Endothelial cell of umbilical vein (primary cell): ENCODE measurements around the gene SEMA3A. TPM values are rescaled to one million over a fixed set of nuclear protein-coding genes. Genes with fewer than 3 reads are reported as not detected.

ENCODE experiments used
- BruUV-seq: library from RNA; stranded (reverse); fragments of 400-500 nt; replicated peaks from 2 replicates; lab custom pipeline; 2021; lab: Mats Ljungman, UMichigan
- CTCF ChIA-PET: fragments of 300-600, 350-600 bp; sonication (Branson Sonifier 250); formaldehyde crosslinking; loops from one replicate; lab custom pipeline; 2021; ENCODE audit warnings: antibody characterized with exemption, inconsistent platforms; lab: Charles Lee
- POLR2A ChIA-PET: fragments of 300-600, 350-600 bp; sonication (Branson Sonifier 250); formaldehyde crosslinking; loops from one replicate; lab custom pipeline; 2021; ENCODE audit warnings: antibody characterized with exemption, inconsistent platforms; lab: Charles Lee
- DNase-seq: peaks from one replicate; pipeline ENCODE4 v3.0.0-alpha.2; 2011; ENCODE audit warnings: low read depth, low spot score
- FAIRE-seq: peaks from 2 replicates; lab custom pipeline; 2011; peaks lifted over from hg19 to GRCh38; lab: Jason Lieb, UNC
- H2AFZ ChIP-seq: 2 replicates; pipeline ENCODE4 v1.6.0; 2012; ENCODE audit warnings: low read depth, low read length, control low read depth, inconsistent platforms
- H3K27ac ChIP-seq: 2 replicates; pipeline ENCODE4 v1.5.1; 2011; ENCODE audit warnings: low read depth, mild to moderate bottlenecking, control low read depth, low read length, moderate library complexity; ENCODE audit not compliant: insufficient read depth
- H3K27me3 ChIP-seq, 2 experiments: 2 replicates each; pipeline versions ENCODE4 v1.6.0 to v1.6.1; 2011; ENCODE audit warnings: low read length in 2 of 2, mixed read lengths in 1 of 2; ENCODE audit not compliant: control insufficient read depth in 2 of 2, insufficient read depth in 2 of 2
- H3K36me3 ChIP-seq, 2 experiments: 2 replicates in 1 of 2; 3 replicates in 1 of 2; pipeline ENCODE4 v1.5.1; 2011; ENCODE audit warnings: low read length in 2 of 2, mild to moderate bottlenecking in 1 of 2, moderate library complexity in 1 of 2; ENCODE audit not compliant: control insufficient read depth in 2 of 2, insufficient read depth in 2 of 2; ENCODE audit errors: extremely low read depth in 1 of 2
- H3K4me1 ChIP-seq: 3 replicates; pipeline ENCODE4 v1.5.1; 2011; ENCODE audit warnings: mild to moderate bottlenecking, low read length; ENCODE audit not compliant: control insufficient read depth, insufficient read depth; ENCODE audit errors: extremely low read depth
- H3K4me2 ChIP-seq: 2 replicates; pipeline ENCODE4 v1.6.1; 2011; ENCODE audit warnings: low read length, control low read depth, mixed read lengths; ENCODE audit not compliant: insufficient read depth
- H3K4me3 ChIP-seq, 3 experiments: fragments of 200-600 bp in 1 of 3; sonication (generic), shearing (Covaris generic) in 1 of 3; replicated peaks in 1 of 3; 2 replicates each; pipeline ENCODE4 v1.5.1; 2011 to 2016; ENCODE audit warnings: control low read depth in 3 of 3, low read length in 3 of 3, mild to moderate bottlenecking in 2 of 3, inconsistent platforms in 1 of 3, low read depth in 1 of 3, moderate library complexity in 1 of 3; ENCODE audit not compliant: insufficient read depth in 1 of 3
- H3K79me2 ChIP-seq: 2 replicates; pipeline ENCODE4 v1.6.0; 2012; ENCODE audit warnings: low read length, inconsistent platforms; ENCODE audit not compliant: control insufficient read depth, insufficient read depth
- H3K9ac ChIP-seq: replicated peaks from 2 replicates; pipeline ENCODE3; 2011; ENCODE audit warnings: low read length, control low read depth; ENCODE audit not compliant: insufficient read depth; ENCODE audit errors: extremely low read depth
- H3K9me1 ChIP-seq: replicated peaks from 3 replicates; pipeline ENCODE4 v1.6.0; 2011; ENCODE audit warnings: mild to moderate bottlenecking, low read length; ENCODE audit not compliant: control insufficient read depth, insufficient read depth; ENCODE audit errors: extremely low read depth
- H3K9me3 ChIP-seq: replicated peaks from 2 replicates; pipeline ENCODE4 v1.5.1; 2012; ENCODE audit warnings: low read length, inconsistent platforms; ENCODE audit not compliant: control insufficient read depth, insufficient read depth
- H4K20me1 ChIP-seq: replicated peaks from 2 replicates; pipeline ENCODE3; 2011; ENCODE audit warnings: mild to moderate bottlenecking, low read length; ENCODE audit not compliant: control insufficient read depth, insufficient read depth; ENCODE audit errors: extremely low read depth
- FOS ChIP-seq: IDR thresholded peaks from 2 replicates; pipeline ENCODE4 v1.6.1; 2011; ENCODE audit warnings: mild to moderate bottlenecking, low read length, moderate library complexity, borderline replicate concordance; ENCODE audit not compliant: insufficient read depth
- GATA2 ChIP-seq: IDR thresholded peaks from 2 replicates; pipeline ENCODE4 v1.7.0; 2011; ENCODE audit warnings: low read depth, mild to moderate bottlenecking, moderate library complexity, mixed read lengths, low read length; ENCODE audit not compliant: insufficient read length, insufficient read depth
- JUN ChIP-seq: IDR thresholded peaks from 2 replicates; pipeline ENCODE4 v1.6.1; 2011; ENCODE audit warnings: borderline replicate concordance, low read depth; ENCODE audit not compliant: insufficient read length, insufficient read depth
- MAX ChIP-seq: IDR thresholded peaks from 2 replicates; pipeline ENCODE4 v1.6.1; 2011; ENCODE audit not compliant: insufficient read depth, insufficient read length
- POLR2AphosphoS5 ChIP-seq: IDR thresholded peaks from 2 replicates; pipeline ENCODE4 v1.6.1; 2012; ENCODE audit warnings: low read depth, mild to moderate bottlenecking, control low read depth, low read length, moderate library complexity; ENCODE audit not compliant: insufficient read depth
- dilution Hi-C: fragments of 300-500 bp; cut with MboI; formaldehyde crosslinking; loops from one replicate; pipeline ENCODE4 v1.15.0; 2019; ENCODE audit warnings: low sequenced_read_pairs; ENCODE audit not compliant: extremely low pct_ligation_motif_present
- intact Hi-C: fragments of 100-400 bp; cut with micrococcal nuclease; formaldehyde crosslinking; loops from one replicate; pipeline ENCODE4 v1.10.0; 2022
- polyA plus RNA-seq, 4 experiments: library from polyadenylated mRNA; depleted of rRNA in 3 of 4; stranded (reverse) in 3 of 4; unstranded in 1 of 4; fragments of >200 nt; gene quantifications; 2 replicates each; pipeline versions ENCODE4 v1.2.1 to v1.2.3, GENCODE V29; 2011 to 2012; ENCODE audit warnings: missing spikeins in 1 of 4
- total RNA-seq: library from RNA; stranded (reverse); gene quantifications from 2 replicates; pipeline ENCODE4 v1.2.3, GENCODE V29; 2021
- TF ChIP-seq, protein P1 (sequence below), 2 donors: IDR thresholded peaks; 1 replicate in 1 of 2; 2 replicates in 1 of 2; pipeline ENCODE4 v1.5.1; 2011; ENCODE audit warnings: low read length in 2 of 2, mild to moderate bottlenecking in 2 of 2, moderate library complexity in 2 of 2, control low read depth in 1 of 2, inconsistent platforms in 1 of 2, low read depth in 1 of 2; ENCODE audit not compliant: insufficient read depth in 1 of 2; ENCODE audit errors: extremely low read depth in 1 of 2

The SEMA3A gene
- total and polyA plus RNA-seq, 2 donors (not counting 3 experiments of a cell fraction or from before 2014, with no cell fraction given), result 0.68 to 1.2 TPM

DNA sequence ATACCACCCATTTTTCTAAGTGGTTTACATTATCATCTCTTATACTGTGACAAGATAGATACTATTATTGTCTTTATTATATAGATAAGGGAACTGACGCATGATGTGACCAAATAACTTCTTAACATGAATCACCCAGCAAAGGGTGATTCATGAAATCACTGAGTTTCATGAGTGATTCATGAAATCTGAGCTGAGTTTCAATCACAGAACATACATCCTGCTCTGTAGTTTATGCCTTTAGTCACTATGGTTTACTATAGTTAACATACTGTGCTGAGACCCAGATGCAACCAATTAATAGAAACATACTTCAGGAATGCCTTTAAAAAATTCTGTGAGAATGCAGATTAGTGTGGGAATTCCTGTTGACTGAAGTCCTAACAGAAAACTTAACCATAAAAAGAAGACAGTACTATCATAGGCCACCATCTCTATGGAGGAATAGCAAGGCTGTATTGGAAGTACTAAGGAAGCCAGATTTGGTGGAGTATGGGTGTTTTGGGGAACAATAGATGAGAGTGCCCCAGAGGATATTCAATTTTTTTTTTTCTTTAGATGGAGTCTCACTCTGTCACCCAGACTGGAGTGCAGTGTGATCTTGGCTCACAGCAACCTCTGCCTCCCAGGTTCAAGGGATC is 43.1 kb upstream of the SEMA3A start:
- H3K27me3 ChIP-seq, result no peaks in the 10 kb centered on the region
- intact Hi-C loops (loop anchor here (1.0 to 10.0 kb wide), 3 partner anchors 401 to 785 kb away; no protein-coding TSS in a partner anchor), dilution Hi-C loops (no loop called here)
- H3K27ac ChIP-seq, result peak overlapping the region; percentile 79
- H4K20me1 ChIP-seq, result no peaks in the 10 kb centered on the region
- no peaks in the 10 kb centered on the region for H3K79me2 ChIP-seq
- H3K9me3 ChIP-seq, result no peaks in the 10 kb centered on the region
- H3K4me3 ChIP-seq, result no peak overlapping the region
- H3K4me1 ChIP-seq, result peaks cover 24% of the 10 kb centered on the region
- FAIRE-seq (peak; percentile 64), DNase-seq (peak; percentile 81)
- CTCF ChIA-PET, result interaction anchor here (1.0 kb wide), 2 partner anchors 24 to 786 kb away, joined by 3 read pairs; no protein-coding TSS in a partner anchor
- BruUV-seq, result TSS peak; percentile 72
- H2AFZ ChIP-seq, result peak overlapping the region; percentile 3
- no peaks in the 10 kb centered on the region for H3K36me3 ChIP-seq
- H3K9me1 ChIP-seq, result no peaks in the 10 kb centered on the region
- peak overlapping the region; percentile 63 for H3K9ac ChIP-seq
- TF ChIP-seq FOS (peak; percentile 99), MAX (no peak), POLR2AphosphoS5 (peak; percentile 65), JUN (peak; percentile 98), GATA2 (peak; percentile 77)
- TF ChIP-seq, protein P1, sequence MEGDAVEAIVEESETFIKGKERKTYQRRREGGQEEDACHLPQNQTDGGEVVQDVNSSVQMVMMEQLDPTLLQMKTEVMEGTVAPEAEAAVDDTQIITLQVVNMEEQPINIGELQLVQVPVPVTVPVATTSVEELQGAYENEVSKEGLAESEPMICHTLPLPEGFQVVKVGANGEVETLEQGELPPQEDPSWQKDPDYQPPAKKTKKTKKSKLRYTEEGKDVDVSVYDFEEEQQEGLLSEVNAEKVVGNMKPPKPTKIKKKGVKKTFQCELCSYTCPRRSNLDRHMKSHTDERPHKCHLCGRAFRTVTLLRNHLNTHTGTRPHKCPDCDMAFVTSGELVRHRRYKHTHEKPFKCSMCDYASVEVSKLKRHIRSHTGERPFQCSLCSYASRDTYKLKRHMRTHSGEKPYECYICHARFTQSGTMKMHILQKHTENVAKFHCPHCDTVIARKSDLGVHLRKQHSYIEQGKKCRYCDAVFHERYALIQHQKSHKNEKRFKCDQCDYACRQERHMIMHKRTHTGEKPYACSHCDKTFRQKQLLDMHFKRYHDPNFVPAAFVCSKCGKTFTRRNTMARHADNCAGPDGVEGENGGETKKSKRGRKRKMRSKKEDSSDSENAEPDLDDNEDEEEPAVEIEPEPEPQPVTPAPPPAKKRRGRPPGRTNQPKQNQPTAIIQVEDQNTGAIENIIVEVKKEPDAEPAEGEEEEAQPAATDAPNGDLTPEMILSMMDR (IDR thresholded peaks at IDR 0.05; ENCODE audit: extremely low read depth in 1 of 2, insufficient read depth in 1 of 2, low read depth in 1 of 2, low read length in 2 of 2), result no peak
- peak overlapping the region; percentile 92 for H3K4me2 ChIP-seq
- POLR2A ChIA-PET, result no interaction called here
